ENCODE measurements around the gene NBPF3. TPM values are rescaled to one million over a fixed set of nuclear protein-coding genes. Genes with fewer than 3 reads are reported as not detected.
"Not testable (repeated sequence)": the region's sequence is repeated elsewhere in the genome, so short reads cannot be mapped to it uniquely, and the experiment has no call there.

Gene NBPF3
- total RNA-seq, 2 donors from 2014 or later, result 15.5 to 22.1 TPM

DNA sequence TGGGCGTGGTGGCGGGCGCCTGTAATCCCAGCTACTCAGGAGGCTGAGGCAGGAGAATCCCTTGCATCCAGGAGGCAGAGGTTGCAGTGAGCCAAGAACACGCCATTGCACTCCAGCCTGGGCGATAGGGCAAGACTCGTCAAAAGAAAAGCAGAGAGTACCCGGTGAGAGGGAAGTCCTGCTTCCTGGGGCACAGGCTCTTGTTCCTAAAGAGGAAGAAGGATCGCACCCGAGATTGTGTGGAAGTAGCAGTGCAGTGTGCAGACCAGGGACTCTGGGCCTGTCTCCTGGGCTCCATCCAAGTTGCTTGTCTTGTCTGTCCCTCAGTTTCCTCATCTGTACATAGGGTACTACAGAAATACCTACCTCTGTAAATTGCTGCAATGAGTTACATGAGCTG lies 29.6 kb downstream of the NBPF3 start:
- TF ChIP-seq, protein P1, sequence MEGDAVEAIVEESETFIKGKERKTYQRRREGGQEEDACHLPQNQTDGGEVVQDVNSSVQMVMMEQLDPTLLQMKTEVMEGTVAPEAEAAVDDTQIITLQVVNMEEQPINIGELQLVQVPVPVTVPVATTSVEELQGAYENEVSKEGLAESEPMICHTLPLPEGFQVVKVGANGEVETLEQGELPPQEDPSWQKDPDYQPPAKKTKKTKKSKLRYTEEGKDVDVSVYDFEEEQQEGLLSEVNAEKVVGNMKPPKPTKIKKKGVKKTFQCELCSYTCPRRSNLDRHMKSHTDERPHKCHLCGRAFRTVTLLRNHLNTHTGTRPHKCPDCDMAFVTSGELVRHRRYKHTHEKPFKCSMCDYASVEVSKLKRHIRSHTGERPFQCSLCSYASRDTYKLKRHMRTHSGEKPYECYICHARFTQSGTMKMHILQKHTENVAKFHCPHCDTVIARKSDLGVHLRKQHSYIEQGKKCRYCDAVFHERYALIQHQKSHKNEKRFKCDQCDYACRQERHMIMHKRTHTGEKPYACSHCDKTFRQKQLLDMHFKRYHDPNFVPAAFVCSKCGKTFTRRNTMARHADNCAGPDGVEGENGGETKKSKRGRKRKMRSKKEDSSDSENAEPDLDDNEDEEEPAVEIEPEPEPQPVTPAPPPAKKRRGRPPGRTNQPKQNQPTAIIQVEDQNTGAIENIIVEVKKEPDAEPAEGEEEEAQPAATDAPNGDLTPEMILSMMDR (conservative IDR thresholded peaks at IDR 0.05), result no peak
- Histone ChIP-seq H3K4me1 (ENCODE audit: control insufficient read depth, insufficient read depth, low read length) (no peaks in the 10 kb centered on the region), H3K9ac (ENCODE audit: extremely low read depth, low read length, poor library complexity, severe bottlenecking) (no peak overlapping the region), H3K36me3 (ENCODE audit: control insufficient read depth, insufficient read depth, low read length) (peaks cover 4% of the 10 kb centered on the region), H3K27ac (ENCODE audit: low read depth, low read length) (no peak overlapping the region), H3K27me3 (ENCODE audit: control insufficient read depth, insufficient read depth, low read length, poor library complexity, severe bottlenecking) (no peaks in the 10 kb centered on the region), H3K9me3 (ENCODE audit: control insufficient read depth, low read length) (no peaks in the 10 kb centered on the region), H3K4me3 (ENCODE audit: low read length) (no peak overlapping the region)
- no peak overlapping the region for H3K4me3 Mint-ChIP-seq
- no peaks in the 10 kb centered on the region for H3K27me3 Mint-ChIP-seq (ENCODE audit: insufficient read depth)
- H3K4me1 Mint-ChIP-seq, result peaks cover 18% of the 10 kb centered on the region
- peaks cover 28% of the 10 kb centered on the region for H3K36me3 Mint-ChIP-seq (ENCODE audit: low read depth)
- WGBS, 2 experiments (ENCODE audit: insufficient coverage in 1 of 2, insufficient read length in 1 of 2), result 95% methylated on average over 6 to 9 of the region's 9 CpGs
- H3K27ac Mint-ChIP-seq, result no peak overlapping the region
- H3K9me3 Mint-ChIP-seq, result no peaks in the 10 kb centered on the region
- DNase-seq, result no peak

DNA sequence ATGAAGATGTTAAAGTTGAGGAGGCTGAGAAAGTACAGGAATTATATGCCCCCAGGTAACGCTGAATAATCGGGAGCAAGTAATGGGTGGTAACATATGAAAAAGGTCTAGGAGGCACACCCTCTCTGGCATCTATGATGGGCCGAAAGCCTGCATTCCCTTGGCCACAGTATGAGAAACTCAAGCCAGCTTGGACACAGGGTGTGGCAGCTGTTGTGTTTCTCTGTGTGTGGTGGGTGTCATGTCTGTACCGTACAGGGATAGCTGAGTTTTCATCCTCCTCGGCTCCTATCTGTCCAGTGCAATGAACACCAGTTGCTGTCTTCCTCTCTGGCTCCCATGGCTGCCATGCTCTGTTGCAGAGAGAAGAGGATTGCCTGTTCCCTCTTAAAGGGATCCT lies 32.9 kb downstream of the NBPF3 start:
- peaks cover 4% of the 10 kb centered on the region for H3K36me3 ChIP-seq (ENCODE audit: control insufficient read depth, insufficient read depth, low read length)
- Mint-ChIP-seq H3K4me3 (no peak overlapping the region), H3K9me3 (no peaks in the 10 kb centered on the region), H3K4me1 (peaks cover 11% of the 10 kb centered on the region), H3K27ac (no peak overlapping the region), H3K36me3 (ENCODE audit: low read depth) (peaks cover 37% of the 10 kb centered on the region), H3K27me3 (ENCODE audit: insufficient read depth) (no peaks in the 10 kb centered on the region)
- H3K27me3 ChIP-seq (ENCODE audit: control insufficient read depth, insufficient read depth, low read length, poor library complexity, severe bottlenecking), result no peaks in the 10 kb centered on the region
- DNase-seq, result no peak
- H3K4me3 ChIP-seq (ENCODE audit: low read length), result no peak overlapping the region
- no peak overlapping the region for H3K9ac ChIP-seq (ENCODE audit: extremely low read depth, low read length, poor library complexity, severe bottlenecking)
- 95% methylated on average over 3 to 5 of the region's 5 CpGs for WGBS, 2 experiments (ENCODE audit: insufficient coverage in 1 of 2, insufficient read length in 1 of 2)
- H3K4me1 ChIP-seq (ENCODE audit: control insufficient read depth, insufficient read depth, low read length), result no peaks in the 10 kb centered on the region
- no peaks in the 10 kb centered on the region for H3K9me3 ChIP-seq (ENCODE audit: control insufficient read depth, low read length)
- TF ChIP-seq, protein P1 (conservative IDR thresholded peaks at IDR 0.05), result no peak
- no peak overlapping the region for H3K27ac ChIP-seq (ENCODE audit: low read depth, low read length)

DNA sequence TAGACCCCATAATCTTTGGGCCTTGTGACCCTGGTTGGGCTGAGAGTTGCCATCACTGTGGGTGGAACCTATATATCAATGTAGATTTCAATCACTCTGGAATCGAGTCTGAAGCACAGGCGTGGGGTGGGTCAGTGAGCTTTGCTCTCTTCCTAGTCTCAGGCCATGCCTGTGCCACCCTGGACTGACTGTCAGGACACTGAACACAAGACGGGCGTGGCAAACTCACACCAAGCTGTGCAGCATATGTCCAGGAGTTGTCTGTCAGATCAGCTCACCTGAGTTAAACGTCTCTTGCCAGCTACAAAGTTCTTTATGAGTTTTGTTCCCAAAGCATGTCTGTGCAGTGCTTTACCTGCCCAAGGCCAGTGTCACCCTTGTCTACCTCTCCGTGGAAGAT lies 38.4 kb downstream of the NBPF3 start:
- H3K4me3 Mint-ChIP-seq, result no peak overlapping the region
- 93% methylated on average over 6 of the region's 6 CpGs for WGBS, 2 experiments (ENCODE audit: insufficient coverage in 1 of 2, insufficient read length in 1 of 2)

DNA sequence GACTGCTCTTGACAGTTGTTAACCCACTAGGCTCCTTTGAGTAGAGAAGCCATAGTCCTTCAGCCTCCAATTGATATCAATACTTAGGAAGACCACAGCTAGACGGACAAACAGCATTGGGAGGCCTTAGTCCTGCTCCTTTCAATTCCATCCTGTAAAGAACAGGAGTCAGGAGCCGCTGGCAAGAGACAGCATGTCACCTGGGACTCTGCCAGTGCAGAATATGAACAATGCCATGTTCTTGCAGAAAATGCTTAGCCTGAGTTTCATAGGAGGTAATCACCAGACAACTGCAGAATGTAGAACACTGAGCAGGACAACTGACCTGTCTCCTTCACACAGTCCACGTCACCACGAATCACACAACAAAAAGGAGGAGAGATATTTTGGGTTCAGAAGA lies 43.9 kb downstream of the NBPF3 start:
- not testable (repeated sequence) for H3K4me3 Mint-ChIP-seq; H3K9me3 Mint-ChIP-seq; DNase-seq; H3K27ac Mint-ChIP-seq; H3K27ac ChIP-seq (ENCODE audit: low read depth, low read length); H3K36me3 ChIP-seq (ENCODE audit: control insufficient read depth, insufficient read depth, low read length); H3K4me1 ChIP-seq (ENCODE audit: control insufficient read depth, insufficient read depth, low read length); H3K27me3 ChIP-seq (ENCODE audit: control insufficient read depth, insufficient read depth, low read length, poor library complexity, severe bottlenecking); H3K9ac ChIP-seq (ENCODE audit: extremely low read depth, low read length, poor library complexity, severe bottlenecking); H3K9me3 ChIP-seq (ENCODE audit: control insufficient read depth, low read length); H3K27me3 Mint-ChIP-seq (ENCODE audit: insufficient read depth); H3K4me3 ChIP-seq (ENCODE audit: low read length); H3K4me1 Mint-ChIP-seq
- H3K36me3 Mint-ChIP-seq (ENCODE audit: low read depth), result peaks cover 15% of the 10 kb centered on the region
- WGBS, 2 experiments (ENCODE audit: insufficient coverage in 1 of 2, insufficient read length in 1 of 2), result 98 to 100% methylated on average over 1 to 2 of the region's 4 CpGs

More for the DNA sequence above, 38.4 kb downstream of the NBPF3 start:
- Histone ChIP-seq H3K9me3 (ENCODE audit: control insufficient read depth, low read length) (no peaks in the 10 kb centered on the region), H3K27ac (ENCODE audit: low read depth, low read length) (no peak overlapping the region), H3K9ac (ENCODE audit: extremely low read depth, low read length, poor library complexity, severe bottlenecking) (no peak overlapping the region), H3K4me1 (ENCODE audit: control insufficient read depth, insufficient read depth, low read length) (no peaks in the 10 kb centered on the region), H3K4me3 (ENCODE audit: low read length) (no peak overlapping the region), H3K36me3 (ENCODE audit: control insufficient read depth, insufficient read depth, low read length) (peaks cover 15% of the 10 kb centered on the region), H3K27me3 (ENCODE audit: control insufficient read depth, insufficient read depth, low read length, poor library complexity, severe bottlenecking) (no peaks in the 10 kb centered on the region)
- no peaks in the 10 kb centered on the region for H3K9me3 Mint-ChIP-seq
- no peak for DNase-seq
- TF ChIP-seq, protein P1 (conservative IDR thresholded peaks at IDR 0.05), result no peak
- no peak overlapping the region for H3K27ac Mint-ChIP-seq
- peaks cover 41% of the 10 kb centered on the region for H3K36me3 Mint-ChIP-seq (ENCODE audit: low read depth)
- peaks cover 5% of the 10 kb centered on the region for H3K27me3 Mint-ChIP-seq (ENCODE audit: insufficient read depth)
- no peaks in the 10 kb centered on the region for H3K4me1 Mint-ChIP-seq
